AG09319 (cell line): ENCODE data around the gene ANKRD33B.

Source experiments
- DNase-seq: peaks from one replicate; pipeline ENCODE4 v3.0.0-alpha.2; 2010; ENCODE audit warnings: low read depth; ENCODE audit errors: extremely low read depth
- CTCF ChIP-seq: IDR thresholded peaks from 2 replicates; pipeline ENCODE4 v1.5.1; 2011; ENCODE audit warnings: low read depth, mild to moderate bottlenecking, inconsistent platforms, low read length, moderate library complexity

Gene ANKRD33B

GRCh38 chr5:10624679-10625078, 60.8 kb downstream of the ANKRD33B start:
- no peak for TF ChIP-seq CTCF
- no peak for DNase-seq

DNA sequence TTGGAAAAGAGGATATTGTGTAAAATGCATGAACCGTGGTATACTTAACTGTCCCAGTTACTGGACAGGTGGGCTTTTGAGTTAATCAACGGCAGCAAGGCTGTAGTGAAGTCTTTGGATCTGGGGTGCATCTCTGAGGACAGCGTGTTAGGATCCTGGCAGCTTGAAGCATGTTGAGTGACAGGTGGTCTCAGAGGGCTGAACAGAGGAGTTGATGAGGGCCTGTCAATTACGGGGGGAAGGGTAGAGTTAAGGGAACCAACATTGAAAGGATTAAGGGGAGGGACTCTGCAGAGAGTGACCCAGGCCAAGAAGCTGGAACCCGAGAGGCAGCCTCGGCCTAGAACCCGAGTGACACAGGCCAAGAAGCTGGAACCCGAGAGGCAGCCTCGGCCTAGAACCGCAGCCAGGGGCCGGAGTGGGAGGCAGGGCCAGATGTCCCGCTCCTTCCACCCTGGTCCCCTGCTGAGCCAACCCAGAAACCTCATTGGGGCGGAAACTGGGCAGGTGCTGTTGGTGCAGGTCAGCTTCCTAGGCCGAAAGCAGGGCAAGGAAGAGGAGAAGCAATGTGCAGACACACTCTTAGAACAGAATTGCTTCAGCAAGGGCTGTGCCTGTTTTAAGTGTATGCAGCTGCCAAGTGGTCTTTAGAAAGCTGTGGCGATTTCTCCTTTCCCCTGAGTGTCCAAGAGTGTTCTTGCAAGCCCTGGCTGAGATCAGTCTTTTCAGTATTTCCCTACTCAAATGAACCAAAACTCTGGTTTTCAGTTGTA, 62.0 kb downstream of the ANKRD33B start:
- TF ChIP-seq CTCF: no peak
- no peak for DNase-seq

- TF ChIP-seq CTCF: no peak
- no peak for DNase-seq
These were observed 62.7 kb downstream of the ANKRD33B start for GRCh38 chr5:10626473-10627013.

- no peak for DNase-seq
- no peak for TF ChIP-seq CTCF
These were observed 63.4 kb downstream of the ANKRD33B start for GRCh38 chr5:10627160-10627701.

DNA sequence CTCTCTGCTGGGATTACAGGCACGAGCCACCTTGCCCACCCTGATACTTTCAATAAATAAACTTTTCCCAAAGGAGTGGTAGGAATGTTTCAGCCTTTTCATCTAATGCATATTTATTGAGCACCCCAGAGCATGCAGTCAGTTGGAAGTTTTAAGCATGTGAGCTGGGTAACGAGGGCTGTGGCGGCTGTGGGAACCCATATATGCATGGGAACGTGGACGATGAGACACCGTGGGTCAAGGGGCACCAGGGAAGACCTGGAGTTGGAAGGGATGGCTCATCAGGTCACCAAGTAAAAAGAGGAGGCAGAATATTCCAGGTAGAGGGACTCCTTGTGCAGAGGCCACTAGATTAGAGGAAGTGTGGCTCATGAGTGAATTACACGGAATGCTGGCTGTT, 64.7 kb downstream of the ANKRD33B start:
- no peak for DNase-seq
- no peak for TF ChIP-seq CTCF

GRCh38 chr5:10629682-10630081, 65.8 kb downstream of the ANKRD33B start:
- DNase-seq: no peak

More at GRCh38 chr5:10629682-10630081, 65.8 kb downstream of the ANKRD33B start:
- no peak for TF ChIP-seq CTCF
